ENCODE data around the gene NAALADL2. TPM values are rescaled to one million over a fixed set of nuclear protein-coding genes. Genes with fewer than 3 reads are reported as not detected.

Gene NAALADL2
- total and polyA plus RNA-seq, 2 of the 13 experiments (the other 11 are each of a cell fraction or from before 2014, with no cell fraction given), result 0.08 TPM; not detected in 1

DNA sequence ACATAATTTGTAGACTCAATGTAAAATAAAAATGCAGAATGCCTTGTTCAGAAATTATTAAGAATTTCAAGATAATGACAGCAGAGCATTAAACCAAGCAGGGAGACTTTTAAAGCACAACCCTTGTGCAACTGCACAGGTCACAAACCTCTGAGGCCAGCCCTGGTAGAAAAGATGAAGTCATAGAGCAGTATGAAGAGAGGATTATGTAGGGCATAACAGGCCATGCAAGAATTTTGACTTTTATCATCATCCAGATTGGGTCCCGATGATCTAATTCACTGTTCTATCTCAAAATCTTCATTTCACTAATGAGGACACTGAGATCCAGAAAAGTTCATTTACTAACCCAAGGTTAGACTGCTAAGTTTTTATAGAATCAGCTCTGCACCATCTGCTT, 388.5 kb downstream of the NAALADL2 start (continued):
- TF ChIP-seq, protein P1, sequence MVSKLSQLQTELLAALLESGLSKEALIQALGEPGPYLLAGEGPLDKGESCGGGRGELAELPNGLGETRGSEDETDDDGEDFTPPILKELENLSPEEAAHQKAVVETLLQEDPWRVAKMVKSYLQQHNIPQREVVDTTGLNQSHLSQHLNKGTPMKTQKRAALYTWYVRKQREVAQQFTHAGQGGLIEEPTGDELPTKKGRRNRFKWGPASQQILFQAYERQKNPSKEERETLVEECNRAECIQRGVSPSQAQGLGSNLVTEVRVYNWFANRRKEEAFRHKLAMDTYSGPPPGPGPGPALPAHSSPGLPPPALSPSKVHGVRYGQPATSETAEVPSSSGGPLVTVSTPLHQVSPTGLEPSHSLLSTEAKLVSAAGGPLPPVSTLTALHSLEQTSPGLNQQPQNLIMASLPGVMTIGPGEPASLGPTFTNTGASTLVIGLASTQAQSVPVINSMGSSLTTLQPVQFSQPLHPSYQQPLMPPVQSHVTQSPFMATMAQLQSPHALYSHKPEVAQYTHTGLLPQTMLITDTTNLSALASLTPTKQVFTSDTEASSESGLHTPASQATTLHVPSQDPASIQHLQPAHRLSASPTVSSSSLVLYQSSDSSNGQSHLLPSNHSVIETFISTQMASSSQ (IDR thresholded peaks at IDR 0.05; ENCODE audit: low read depth), result no peak
- TF ChIP-seq, protein P1 (CRISPR knock-in tag; IDR thresholded peaks at IDR 0.05; ENCODE audit: borderline replicate concordance), result no peak
- TF ChIP-seq ZNF432 (CRISPR knock-in tag; IDR thresholded peaks at IDR 0.05; ENCODE audit: borderline replicate concordance) (no peak), ZBTB42 (CRISPR knock-in tag; IDR thresholded peaks at IDR 0.05) (no peak), ZNF205 (CRISPR knock-in tag; IDR thresholded peaks at IDR 0.05) (no peak), CHD2 (IDR thresholded peaks at IDR 0.05; ENCODE audit: low read depth, low read length) (no peak), ZNF136 (CRISPR knock-in tag; IDR thresholded peaks at IDR 0.05; ENCODE audit: low read depth) (no peak), ZSCAN25 (CRISPR knock-in tag; IDR thresholded peaks at IDR 0.05) (no peak), NFE2 (CRISPR knock-in tag; IDR thresholded peaks at IDR 0.05) (no peak), E2F5 (CRISPR knock-in tag; conservative IDR thresholded peaks at IDR 0.05) (no peak)
